GM12892 (cell line): Measurements from ENCODE around the gene MAGT1. TPM values are rescaled to one million over a fixed set of nuclear protein-coding genes. Genes with fewer than 3 reads are reported as not detected.
A peak's percentile ranks its signal among the peaks of the same experiment; 100 is the strongest.
"Not testable (repeated sequence)": the region's sequence is repeated elsewhere in the genome, so short reads cannot be mapped to it uniquely, and the experiment has no call there.

Source experiments
- DNase-seq: peaks from one replicate; pipeline ENCODE4 v3.0.0; 2011; ENCODE audit not compliant: insufficient read length
- FAIRE-seq: peaks from 2 replicates; lab custom pipeline; 2011; peaks lifted over from hg19 to GRCh38; lab: Jason Lieb, UNC
- POLR2A ChIP-seq: IDR thresholded peaks from 2 replicates; pipeline ENCODE4 v1.6.1; 2011; ENCODE audit warnings: low read depth, low read length, control low read depth
- POLR2AphosphoS5 ChIP-seq: IDR thresholded peaks from 2 replicates; pipeline ENCODE4 v1.6.1; 2011; ENCODE audit warnings: low read depth, low read length, control low read depth
- TAF1 ChIP-seq: IDR thresholded peaks from 2 replicates; pipeline ENCODE4 v1.6.1; 2011; ENCODE audit warnings: low read depth, mild to moderate bottlenecking, control low read depth, low read length, borderline replicate concordance
- polyA plus RNA-seq: library from polyadenylated mRNA; unstranded; fragments of >200 nt; gene quantifications from one replicate; pipeline ENCODE4 v1.2.1, GENCODE V29; 2012; ENCODE audit warnings: missing spikeins, inconsistent platforms; ENCODE audit not compliant: missing spikeins

Gene MAGT1
- 32.6 TPM for polyA plus RNA-seq

- peak; percentile 92 for TF ChIP-seq POLR2A
- TF ChIP-seq POLR2AphosphoS5, result peak; percentile 94
- TF ChIP-seq TAF1, result peak; percentile 96
- DNase-seq (peak; percentile 45), FAIRE-seq (peak; percentile 87)
Observed at GRCh38 chrX:77894921-77895886, at the start of gene MAGT1. TSS of gene MAGT1 (minus strand) at chrX:77895435. CDS start at chrX:77895410, 25 bp downstream.

- FAIRE-seq, result peak; percentile 14
- not testable (repeated sequence) for DNase-seq
Observed at GRCh38 chrX:77945031-77945430, 49.8 kb upstream of the MAGT1 start.

- DNase-seq (no peak), FAIRE-seq (no peak)
- TF ChIP-seq POLR2AphosphoS5, result no peak
- no peak for TF ChIP-seq TAF1
- no peak for TF ChIP-seq POLR2A
Observed at GRCh38 chrX:77938083-77938680, 42.9 kb upstream of the MAGT1 start.

- DNase-seq (no peak), FAIRE-seq (no peak)
- no peak for TF ChIP-seq TAF1
- TF ChIP-seq POLR2A, result no peak
- no peak for TF ChIP-seq POLR2AphosphoS5
Observed at GRCh38 chrX:77937291-77937690, 42.1 kb upstream of the MAGT1 start.

DNA sequence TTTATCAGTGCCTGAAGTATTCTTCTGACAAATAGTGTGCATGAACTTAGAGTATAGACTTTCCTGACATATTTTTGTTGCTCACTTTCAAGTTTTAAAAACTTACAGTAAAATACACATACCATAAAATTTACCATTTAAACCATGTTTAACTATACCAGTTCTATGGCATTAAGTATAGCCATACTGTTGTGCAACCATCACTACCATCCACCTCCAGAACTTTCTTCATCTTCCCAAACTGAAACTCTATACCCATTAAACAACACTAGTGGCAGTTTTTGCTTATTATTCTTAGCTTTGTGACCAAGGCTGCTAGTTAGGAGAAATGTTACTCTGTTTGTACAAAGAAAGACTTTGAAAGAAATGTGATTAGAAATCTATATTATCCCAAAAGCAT, 41.1 kb upstream of the MAGT1 start:
- no peak for FAIRE-seq
- TF ChIP-seq POLR2A (no peak), TAF1 (no peak), POLR2AphosphoS5 (no peak)
- DNase-seq, result no peak

DNA sequence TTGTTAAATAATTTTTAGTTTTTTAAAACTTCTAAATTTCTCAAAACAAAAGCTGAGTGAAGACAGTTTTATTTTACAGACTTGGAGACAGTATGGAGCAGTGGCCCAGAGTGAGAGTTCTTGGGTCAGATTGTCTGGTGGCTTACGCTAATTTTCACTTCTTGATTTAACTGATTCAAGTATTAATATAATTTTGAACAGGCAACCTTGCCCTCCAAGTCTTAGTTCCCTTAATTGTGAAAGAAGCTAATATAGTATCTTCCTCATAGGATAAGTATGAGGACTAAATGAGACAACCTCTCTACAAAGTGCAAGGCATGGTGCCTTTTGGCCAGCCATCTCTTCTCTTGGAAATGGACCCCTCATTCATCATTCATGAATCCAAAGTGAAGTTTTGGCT, 40.7 kb upstream of the MAGT1 start:
- TF ChIP-seq POLR2A (no peak), TAF1 (no peak), POLR2AphosphoS5 (no peak)
- FAIRE-seq (no peak), DNase-seq (no peak)

- no peak for TF ChIP-seq TAF1
- TF ChIP-seq POLR2A, result no peak
- no peak for TF ChIP-seq POLR2AphosphoS5
- no peak for DNase-seq
- FAIRE-seq, result no peak
Observed at GRCh38 chrX:77930581-77930980, 35.3 kb upstream of the MAGT1 start.

- DNase-seq (no peak), FAIRE-seq (no peak)
- TF ChIP-seq POLR2AphosphoS5 (no peak), TAF1 (no peak), POLR2A (no peak)
Observed at GRCh38 chrX:77925764-77926163, 30.5 kb upstream of the MAGT1 start.

DNA sequence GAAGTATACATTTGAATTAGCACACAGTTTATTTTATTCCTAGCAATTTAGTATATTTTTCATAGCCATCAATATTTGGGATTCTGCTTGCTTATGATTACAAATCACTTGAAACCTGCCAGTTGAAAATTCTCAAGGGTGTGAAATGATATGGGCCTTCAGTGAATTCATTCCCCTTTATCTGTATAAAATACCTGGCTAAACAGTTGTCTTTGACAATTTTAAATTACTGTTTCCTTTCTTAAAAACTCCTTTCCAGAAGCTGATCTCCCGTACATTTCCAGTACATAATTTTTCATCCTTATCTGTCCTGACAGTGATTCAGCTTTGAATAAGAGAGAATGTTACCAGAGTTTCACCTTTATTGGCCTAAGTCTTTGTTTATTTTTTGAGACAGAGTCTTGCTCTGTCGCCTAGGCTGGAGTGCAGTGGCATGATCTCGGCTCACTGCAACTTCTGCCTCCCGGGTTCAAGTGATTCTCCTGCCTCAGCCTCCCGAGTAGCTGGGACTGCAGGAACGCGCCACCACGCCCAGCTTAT, 29.2 kb upstream of the MAGT1 start:
- DNase-seq (no peak), FAIRE-seq (no peak)
- TF ChIP-seq POLR2AphosphoS5 (no peak), TAF1 (no peak)

GRCh38 chrX:77922787-77923186, 27.6 kb upstream of the MAGT1 start:
- TF ChIP-seq POLR2AphosphoS5 (no peak), TAF1 (no peak), POLR2A (no peak)

DNA sequence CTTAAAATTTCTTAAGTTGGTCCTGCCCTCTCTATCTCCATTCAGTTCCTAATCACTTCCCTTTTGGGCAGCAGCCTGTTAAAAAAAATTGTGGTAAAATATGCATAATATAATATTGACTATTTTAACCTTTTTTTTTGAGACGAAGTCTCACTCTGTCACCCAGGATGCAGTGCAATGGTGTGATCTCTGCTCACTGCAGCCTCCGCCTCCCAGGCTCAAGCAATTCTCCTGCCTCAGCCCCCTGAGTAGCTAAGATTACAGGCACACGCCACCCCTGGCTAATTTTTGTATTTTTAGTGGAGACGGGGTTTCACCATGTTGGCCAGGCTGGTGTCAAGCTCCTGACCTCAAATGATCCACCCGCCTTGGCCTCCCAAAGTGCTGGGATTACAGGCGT, 24.1 kb upstream of the MAGT1 start:
- not testable (repeated sequence) for DNase-seq, FAIRE-seq

More at GRCh38 chrX:77922787-77923186, 27.6 kb upstream of the MAGT1 start:
- DNase-seq (no peak), FAIRE-seq (peak; percentile 33)

DNA sequence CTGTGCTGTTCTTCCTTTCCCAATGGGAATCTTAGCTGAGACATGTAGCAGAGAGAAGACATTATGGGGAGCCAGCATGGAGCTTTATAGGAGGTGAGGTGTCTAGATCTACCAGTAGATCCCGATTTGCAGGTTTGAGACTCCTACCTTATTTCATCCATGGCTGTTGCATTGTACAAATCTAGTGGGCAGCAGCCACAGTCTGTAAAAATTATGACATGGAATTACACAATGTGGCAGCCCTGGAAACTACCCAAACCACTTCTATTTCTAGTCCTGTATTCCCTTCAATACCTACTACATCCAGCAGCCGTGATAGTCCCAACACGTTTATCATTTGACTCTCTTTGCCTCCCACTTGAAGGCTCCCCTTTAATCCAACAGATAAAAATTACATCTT, 23.3 kb upstream of the MAGT1 start:
- no peak for DNase-seq
- no peak for TF ChIP-seq POLR2AphosphoS5
- no peak for TF ChIP-seq POLR2A
- TF ChIP-seq TAF1, result no peak
- FAIRE-seq, result no peak
